Fibroblast of skin of right quadriceps (primary cell): Measurements from ENCODE around the gene UBE2H.
A peak's percentile ranks its signal among the peaks of the same experiment; 100 is the strongest.
"Not testable (repeated sequence)": the region's sequence is repeated elsewhere in the genome, so short reads cannot be mapped to it uniquely, and the experiment has no call there.

Source experiments
- DNase-seq: peaks from one replicate; pipeline ENCODE4 v3.0.0-alpha.2; 2013

Gene UBE2H

GRCh38 chr7:129907122-129907736 is 45.5 kb downstream of the UBE2H start:
- no peak for DNase-seq

GRCh38 chr7:129906700-129907099 is 46.1 kb downstream of the UBE2H start:
- peak; percentile 14 for DNase-seq

DNA sequence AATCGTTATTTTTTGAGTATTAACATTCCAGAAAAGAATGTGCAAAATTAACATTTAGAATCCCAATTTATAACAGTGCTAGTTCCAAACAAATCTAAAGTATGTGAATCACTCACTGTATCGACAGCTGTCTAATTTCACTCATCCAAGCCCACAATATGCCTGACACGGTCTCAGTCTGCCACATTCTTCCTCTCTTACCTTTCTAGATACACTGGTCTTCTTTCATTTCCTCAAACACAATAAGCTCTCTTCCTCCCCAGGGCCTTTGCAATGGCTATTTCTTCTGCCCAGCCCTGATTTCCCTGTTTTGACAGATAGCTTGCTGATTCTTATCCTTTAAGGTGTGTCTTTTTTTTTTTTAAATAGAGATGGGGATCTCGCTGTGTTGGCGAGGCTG is 48.8 kb downstream of the UBE2H start:
- no peak for DNase-seq

DNA sequence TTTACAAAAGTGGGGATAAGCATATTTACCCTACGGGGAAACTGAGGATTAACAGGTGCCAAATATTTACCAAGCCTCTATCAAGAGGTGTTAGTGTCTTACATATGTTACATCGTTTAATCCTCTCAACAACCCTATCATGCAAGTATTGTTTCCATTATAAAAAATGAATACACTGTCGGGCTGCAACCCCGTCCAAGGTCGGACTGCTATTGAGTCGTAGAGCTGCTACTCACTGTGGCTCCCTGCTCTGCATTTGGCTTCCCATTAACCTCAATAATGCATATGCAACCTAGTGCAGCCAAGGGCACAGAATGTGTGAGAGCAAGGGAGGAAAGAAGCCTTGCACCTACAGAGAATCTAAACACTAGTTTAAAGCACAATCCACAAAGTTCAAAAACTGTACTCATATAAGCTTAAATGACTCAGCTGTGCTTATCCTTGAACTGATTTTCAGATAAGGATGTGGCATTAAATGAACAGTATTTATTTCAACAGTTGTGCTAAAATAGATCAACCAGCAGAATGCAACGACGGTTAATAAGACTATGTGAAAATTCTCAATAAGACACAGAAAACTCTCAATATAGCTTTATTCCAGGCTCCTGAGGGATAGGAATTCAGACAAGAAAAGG is 49.9 kb downstream of the UBE2H start:
- DNase-seq = no peak

- DNase-seq = no peak
Observed at GRCh38 chr7:129898502-129899160, 54.1 kb downstream of the UBE2H start.

DNA sequence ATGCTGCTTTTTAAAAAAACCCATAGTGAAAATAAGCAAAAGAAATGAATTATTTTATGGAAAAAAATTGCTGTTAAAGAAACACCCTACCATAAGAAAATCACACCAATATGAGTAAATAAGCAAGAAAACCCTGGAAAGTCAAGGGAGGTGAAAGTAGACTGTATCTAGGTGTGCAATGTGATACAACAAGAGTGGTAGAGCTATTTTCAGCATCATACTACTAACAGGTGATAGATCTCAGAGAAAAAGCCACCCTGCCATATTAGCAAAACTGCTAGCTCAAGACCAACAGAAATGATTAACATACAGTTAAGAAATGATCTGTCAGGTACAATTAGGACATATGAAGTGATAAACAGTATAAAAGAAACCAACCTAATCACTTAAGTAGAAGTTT is 54.8 kb downstream of the UBE2H start:
- no peak for DNase-seq

- peak; percentile 56 for DNase-seq
Observed at GRCh38 chr7:129896568-129897382, 56.0 kb downstream of the UBE2H start.

DNA sequence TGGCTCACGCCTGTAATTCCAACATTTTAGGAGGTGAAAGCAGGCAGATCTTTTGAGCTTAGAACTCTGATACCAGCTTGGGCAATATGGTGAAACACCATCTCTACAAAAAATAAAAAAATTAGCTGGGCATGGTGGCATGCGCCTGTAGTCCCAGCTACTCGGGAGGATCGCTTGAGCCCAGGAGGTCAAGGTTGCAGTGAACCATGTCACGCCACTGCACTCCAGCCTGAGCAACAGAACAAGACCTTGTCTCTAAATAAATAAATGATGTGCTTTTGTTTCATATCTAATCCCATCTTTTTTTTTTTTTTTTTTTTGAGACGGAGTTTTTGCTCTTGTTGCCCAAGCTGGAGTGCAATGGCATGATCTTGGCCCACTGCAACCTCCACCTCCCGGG is 58.6 kb downstream of the UBE2H start:
- not testable (repeated sequence) for DNase-seq

DNA sequence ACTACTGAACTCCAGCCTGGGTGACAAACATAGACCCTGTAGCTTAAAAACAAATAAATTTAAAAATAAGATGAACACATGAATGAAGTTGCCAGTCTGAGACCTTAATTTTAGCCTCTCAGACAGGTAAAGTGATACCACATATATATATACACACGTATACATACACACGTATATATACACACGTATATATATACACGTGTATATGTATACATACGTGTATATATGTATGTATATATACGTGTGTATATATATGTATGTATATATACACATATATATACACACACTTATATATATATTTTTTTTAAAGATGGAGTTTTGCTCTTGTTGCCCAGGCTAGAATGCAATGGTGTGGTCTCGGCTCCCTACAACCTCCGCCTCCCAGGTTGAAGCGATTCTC is 62.7 kb downstream of the UBE2H start:
- DNase-seq = no peak

DNA sequence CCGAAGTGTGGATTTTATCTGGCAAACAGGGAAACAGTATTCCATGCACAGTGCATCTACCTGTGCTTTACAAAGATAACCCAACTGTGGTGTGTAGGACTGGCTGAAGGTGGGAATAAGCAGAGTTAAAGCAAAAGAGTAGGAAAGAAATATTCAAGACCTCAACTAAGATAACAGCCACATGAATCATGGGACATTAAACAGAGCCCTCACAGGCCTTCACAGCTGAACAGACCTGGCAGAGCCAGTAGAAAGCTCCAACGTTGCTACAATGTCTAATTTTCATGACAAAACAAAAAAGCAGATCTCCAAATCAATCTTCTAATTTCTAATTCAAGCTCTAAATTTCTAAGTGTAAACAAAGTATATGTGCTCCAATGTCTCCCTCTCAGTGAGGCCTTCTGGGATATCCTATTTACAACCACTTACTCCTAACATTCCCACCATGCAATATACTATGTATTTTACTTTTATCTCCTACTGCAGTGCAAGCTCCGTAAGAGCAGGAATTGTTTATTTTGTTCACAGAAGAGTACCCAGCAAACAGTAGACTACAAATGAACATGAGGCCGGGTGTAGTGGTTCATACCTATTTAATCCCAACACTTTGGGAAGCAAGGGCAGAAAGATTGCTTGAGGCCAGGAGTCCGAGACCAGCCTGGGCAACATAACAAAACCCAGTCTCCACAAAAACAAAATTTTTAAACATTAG is 63.5 kb downstream of the UBE2H start:
- DNase-seq = no peak

- DNase-seq = no peak
Observed at GRCh38 chr7:129887865-129888264, 64.9 kb downstream of the UBE2H start.

GRCh38 chr7:129886818-129887186 is 66.0 kb downstream of the UBE2H start:
- DNase-seq = no peak

DNA sequence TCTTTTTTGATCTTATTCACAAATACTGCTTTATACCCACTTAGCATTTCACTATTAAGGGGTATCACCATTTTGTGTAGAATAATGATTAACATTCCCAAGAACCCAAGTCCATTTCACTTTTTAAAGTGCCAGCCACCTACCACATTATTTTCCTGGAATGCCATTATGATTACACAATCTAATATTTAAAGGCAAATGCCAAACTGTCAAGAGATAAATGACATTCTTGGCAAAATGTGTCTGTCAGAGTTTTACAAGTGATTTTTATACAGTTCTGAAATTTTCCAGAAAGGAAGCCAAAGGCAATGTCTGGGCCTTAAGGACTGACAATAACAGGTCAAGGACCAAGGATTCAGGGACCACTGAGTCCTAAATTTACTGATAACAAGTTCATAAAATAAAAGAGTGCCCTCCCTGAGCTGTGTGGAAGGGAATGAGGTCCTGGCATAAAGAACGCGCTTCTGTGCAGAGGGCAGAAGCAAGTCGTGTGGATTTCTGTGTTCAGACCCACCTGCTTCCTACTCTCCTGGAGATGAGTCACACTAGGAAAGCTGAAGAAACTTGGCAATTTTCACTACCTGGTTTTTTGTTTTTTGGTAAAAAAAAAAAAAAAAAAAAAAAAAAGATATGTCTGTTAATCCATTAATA is 66.5 kb downstream of the UBE2H start:
- DNase-seq = no peak

- no peak for DNase-seq
Observed at GRCh38 chr7:129884495-129884894, 68.3 kb downstream of the UBE2H start.

- no peak for DNase-seq
Observed at GRCh38 chr7:129883151-129883550, 69.6 kb downstream of the UBE2H start.

GRCh38 chr7:129882531-129882930 is 70.2 kb downstream of the UBE2H start:
- DNase-seq = peak; percentile 33

DNA sequence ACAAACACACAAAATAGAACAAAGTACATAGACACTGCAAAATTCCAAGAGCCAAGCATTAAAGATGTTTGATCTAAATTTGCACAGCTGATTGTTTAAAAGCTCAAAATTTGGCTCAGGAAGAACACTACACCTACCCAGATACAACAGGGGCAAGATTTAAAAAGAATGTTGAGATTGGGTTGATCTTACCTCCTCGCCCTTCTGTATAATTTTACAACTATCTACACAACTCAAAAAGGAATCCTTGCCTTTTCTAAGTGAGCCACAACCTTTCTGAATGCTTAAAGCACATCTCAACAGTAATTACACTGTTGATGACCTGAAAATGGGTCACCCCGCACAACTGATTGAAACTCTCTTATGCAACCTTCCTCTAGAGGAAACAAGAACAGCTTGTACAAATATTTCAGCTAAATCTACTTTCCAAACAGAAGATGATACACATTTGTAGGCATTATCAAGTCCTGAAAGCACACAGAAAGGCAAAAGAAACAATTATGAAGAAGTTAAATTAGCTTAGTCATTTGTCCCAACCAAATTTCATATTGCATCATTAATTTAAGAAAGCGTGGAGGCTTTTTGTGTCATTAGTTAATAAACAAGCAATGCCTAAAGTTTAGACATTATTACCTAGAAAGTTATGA is 75.5 kb downstream of the UBE2H start:
- no peak for DNase-seq

DNA sequence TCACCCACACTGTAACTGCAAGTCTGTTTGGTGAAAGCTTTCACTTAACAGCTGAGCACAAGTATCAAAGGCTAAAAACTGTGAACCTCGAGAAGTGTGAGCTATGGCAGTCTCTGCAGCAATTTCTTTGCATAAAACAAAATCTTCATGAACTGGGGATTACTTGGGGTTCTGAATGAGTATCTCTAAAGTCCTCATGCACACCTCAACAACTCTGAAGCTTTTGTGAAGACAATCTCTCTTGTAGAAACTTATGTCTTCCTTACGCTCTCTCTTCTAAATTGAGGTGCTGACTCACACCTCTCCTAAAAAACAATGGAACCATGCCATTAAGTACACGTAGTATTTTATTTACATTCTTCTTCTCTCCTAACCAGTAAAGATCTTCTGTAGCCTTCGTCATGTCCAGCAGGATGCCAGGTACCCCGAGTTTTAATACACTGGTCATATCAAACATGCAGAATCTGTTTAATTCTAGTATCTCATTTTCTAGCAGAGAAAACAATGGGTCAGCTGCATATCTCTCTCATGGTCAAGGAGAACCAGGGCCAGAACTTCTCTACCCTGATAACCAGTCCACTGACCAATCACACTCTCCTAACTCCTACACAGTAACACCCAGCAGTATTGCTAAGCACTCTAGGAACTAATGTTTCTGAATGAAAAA is 76.9 kb downstream of the UBE2H start:
- DNase-seq = peak; percentile 34

DNA sequence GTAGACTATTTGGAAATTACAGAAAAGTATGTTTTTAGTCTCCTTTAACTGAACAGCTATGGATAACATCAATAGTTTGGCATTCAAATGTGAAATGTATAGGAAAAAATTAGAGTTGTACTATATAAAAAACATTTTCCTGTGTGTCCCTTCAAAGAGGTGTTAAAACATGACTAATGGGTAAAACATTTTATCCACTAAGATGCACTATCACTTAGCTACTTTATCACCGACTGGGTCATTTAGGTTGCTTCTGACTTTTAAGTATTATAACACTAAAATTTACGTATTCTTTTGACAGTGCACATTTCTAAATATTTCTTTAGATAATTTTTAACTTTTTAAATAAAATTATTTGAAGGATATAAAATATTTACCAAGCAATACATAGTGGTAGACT is 77.6 kb downstream of the UBE2H start:
- DNase-seq = no peak

GRCh38 chr7:129874722-129875121 is 78.0 kb downstream of the UBE2H start:
- DNase-seq = no peak

GRCh38 chr7:129872054-129872453 is 80.7 kb downstream of the UBE2H start:
- DNase-seq = no peak
